ENCODE measurements around the gene HEXIM1.

GRCh38 chr17:45116434-45117016, 31.8 kb upstream of the HEXIM1 start:
- TF ChIP-seq CTCF (IDR thresholded peaks at IDR 0.05) (no peak), POLR2AphosphoS5 (IDR thresholded peaks at IDR 0.05) (no peak), POLR2A (IDR thresholded peaks at IDR 0.05) (no peak), EP300 (IDR thresholded peaks at IDR 0.05) (no peak)
